ENCODE data around the gene PRR12.

The PRR12 gene

DNA sequence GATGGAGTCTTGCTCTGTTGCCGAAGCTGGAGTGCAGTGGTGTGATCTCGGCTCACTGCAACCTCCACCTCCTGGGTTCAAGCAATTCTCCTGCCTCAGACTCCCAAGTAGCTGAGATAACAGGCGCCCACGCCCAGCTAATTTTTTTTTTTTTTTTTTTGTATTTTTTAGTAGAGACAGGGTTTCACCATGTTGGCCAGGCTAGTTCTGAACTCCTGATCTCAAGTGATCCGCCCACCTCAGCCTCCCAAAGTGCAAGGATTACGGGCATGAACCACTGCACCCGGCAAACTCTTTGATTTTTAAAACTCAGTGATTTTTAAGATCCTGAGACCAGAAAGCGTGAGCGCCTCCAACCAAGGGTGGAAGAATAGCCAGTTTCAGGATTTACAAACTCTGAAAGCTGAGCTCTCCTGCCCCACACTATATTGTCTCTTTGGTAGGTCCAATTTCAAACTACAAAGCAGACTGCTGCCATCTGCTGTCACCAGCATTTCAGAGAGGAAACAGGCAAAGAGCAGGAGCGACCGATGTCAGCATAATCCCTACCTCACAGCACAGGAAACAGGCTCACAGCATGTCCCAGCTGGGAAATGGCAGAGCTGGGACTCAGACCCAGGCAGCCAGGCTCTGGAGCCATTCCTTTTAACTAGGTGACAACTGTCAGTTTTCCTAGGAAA lies 19.8 kb upstream of the PRR12 start:
- H3K9me3 ChIP-seq (ENCODE audit: control insufficient read depth, insufficient read depth, low read length): no peaks in the 10 kb centered on the region
- no peaks in the 10 kb centered on the region for H3K36me3 ChIP-seq (ENCODE audit: insufficient read depth, low read length)
- H3K9ac ChIP-seq (ENCODE audit: low read depth, low read length): no peak overlapping the region
- peaks cover 11% of the 10 kb centered on the region for H3K4me1 ChIP-seq (ENCODE audit: insufficient read depth, low read length)

- peaks cover 11% of the 10 kb centered on the region for H3K4me1 ChIP-seq (ENCODE audit: insufficient read depth, low read length)
- H3K9ac ChIP-seq (ENCODE audit: low read depth, low read length): no peak overlapping the region
- H3K9me3 ChIP-seq (ENCODE audit: control insufficient read depth, insufficient read depth, low read length): no peaks in the 10 kb centered on the region
Measured at GRCh38 chr19:49573009-49573408, 18.0 kb upstream of the PRR12 start.

DNA sequence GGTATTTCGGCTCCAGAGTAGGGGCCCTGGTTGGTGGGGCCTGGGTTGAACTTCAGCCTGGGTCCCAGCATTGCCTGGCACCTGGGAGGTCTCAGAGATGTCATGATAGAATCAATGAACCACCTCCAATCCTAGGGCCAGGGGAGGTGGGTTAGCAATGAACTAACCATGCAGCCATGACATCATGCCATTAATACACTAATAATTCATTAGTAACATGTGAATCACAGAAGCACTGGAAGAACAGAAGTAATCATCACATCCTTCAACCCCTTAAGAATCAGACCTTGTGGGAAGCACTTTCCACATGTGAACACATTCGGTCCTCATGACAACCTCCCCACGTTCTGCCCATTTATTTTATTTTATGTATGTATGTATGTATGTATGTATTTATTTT lies 17.6 kb upstream of the PRR12 start:
- Histone ChIP-seq H3K36me3 (ENCODE audit: insufficient read depth, low read length) (no peaks in the 10 kb centered on the region), H3K4me1 (ENCODE audit: insufficient read depth, low read length) (peaks cover 11% of the 10 kb centered on the region), H3K9me3 (ENCODE audit: control insufficient read depth, insufficient read depth, low read length) (no peaks in the 10 kb centered on the region), H3K9ac (ENCODE audit: low read depth, low read length) (no peak overlapping the region)

More at GRCh38 chr19:49573009-49573408, 18.0 kb upstream of the PRR12 start:
- no peaks in the 10 kb centered on the region for H3K36me3 ChIP-seq (ENCODE audit: insufficient read depth, low read length)

DNA sequence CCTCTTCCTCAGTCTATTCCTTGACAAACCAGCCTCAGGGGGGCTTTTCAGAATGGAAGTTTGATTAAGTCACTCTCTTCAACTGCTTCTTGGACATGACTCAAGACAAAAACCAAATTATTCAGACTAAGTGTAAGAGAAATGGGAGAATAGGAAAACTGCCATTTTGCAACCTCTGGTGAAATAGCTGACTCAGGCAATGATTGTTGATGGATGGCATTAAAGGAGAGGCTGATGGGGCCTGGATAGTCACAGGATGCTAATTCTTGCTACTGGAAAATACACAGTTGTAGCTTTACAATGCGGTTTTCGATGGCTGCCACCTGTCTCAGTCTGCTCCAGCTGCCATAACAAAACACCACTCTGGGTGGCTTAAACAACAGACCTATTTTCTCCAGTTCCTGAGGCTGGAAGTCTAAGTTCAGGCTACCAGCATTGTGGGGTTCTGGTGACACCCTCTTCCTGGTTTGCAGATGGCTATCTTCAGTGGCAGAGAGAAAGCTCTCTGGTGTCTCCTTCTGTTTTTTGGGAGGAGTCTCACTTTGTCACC lies 16.7 kb upstream of the PRR12 start:
- no peak overlapping the region for H3K9ac ChIP-seq (ENCODE audit: low read depth, low read length)
- peaks cover 11% of the 10 kb centered on the region for H3K4me1 ChIP-seq (ENCODE audit: insufficient read depth, low read length)
- no peaks in the 10 kb centered on the region for H3K9me3 ChIP-seq (ENCODE audit: control insufficient read depth, insufficient read depth, low read length)
- H3K36me3 ChIP-seq (ENCODE audit: insufficient read depth, low read length): no peaks in the 10 kb centered on the region

DNA sequence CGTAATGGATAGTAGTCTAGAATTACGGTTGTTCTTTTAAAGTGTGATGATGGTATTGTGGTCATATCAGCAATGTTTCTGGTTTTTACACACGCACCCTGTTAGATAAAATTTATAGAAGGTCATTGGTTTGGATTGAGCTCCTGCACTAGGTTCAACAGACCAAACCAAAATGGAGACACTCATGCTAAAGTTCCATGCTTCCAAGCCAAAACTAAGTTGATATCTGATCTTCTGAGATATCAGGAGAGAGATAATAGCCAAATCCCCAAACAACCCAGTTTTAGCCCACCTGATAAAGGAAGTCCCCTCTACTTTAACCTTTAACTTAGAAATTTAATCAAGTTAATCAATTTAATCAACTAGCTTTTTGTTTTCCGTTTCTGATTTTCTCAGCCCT lies 11.8 kb upstream of the PRR12 start:
- Histone ChIP-seq H3K36me3 (ENCODE audit: insufficient read depth, low read length) (no peaks in the 10 kb centered on the region), H3K9ac (ENCODE audit: low read depth, low read length) (peak overlapping the region; percentile 86), H3K4me1 (ENCODE audit: insufficient read depth, low read length) (no peaks in the 10 kb centered on the region), H3K9me3 (ENCODE audit: control insufficient read depth, insufficient read depth, low read length) (no peaks in the 10 kb centered on the region)

- Histone ChIP-seq H3K36me3 (ENCODE audit: insufficient read depth, low read length) (no peaks in the 10 kb centered on the region), H3K4me1 (ENCODE audit: insufficient read depth, low read length) (no peaks in the 10 kb centered on the region; the same call in 1 of the 2 replicates), H3K9me3 (ENCODE audit: control insufficient read depth, insufficient read depth, low read length) (no peaks in the 10 kb centered on the region), H3K9ac (ENCODE audit: low read depth, low read length) (peak overlapping the region; percentile 86)
Measured at GRCh38 chr19:49579947-49580263, 11.1 kb upstream of the PRR12 start.

DNA sequence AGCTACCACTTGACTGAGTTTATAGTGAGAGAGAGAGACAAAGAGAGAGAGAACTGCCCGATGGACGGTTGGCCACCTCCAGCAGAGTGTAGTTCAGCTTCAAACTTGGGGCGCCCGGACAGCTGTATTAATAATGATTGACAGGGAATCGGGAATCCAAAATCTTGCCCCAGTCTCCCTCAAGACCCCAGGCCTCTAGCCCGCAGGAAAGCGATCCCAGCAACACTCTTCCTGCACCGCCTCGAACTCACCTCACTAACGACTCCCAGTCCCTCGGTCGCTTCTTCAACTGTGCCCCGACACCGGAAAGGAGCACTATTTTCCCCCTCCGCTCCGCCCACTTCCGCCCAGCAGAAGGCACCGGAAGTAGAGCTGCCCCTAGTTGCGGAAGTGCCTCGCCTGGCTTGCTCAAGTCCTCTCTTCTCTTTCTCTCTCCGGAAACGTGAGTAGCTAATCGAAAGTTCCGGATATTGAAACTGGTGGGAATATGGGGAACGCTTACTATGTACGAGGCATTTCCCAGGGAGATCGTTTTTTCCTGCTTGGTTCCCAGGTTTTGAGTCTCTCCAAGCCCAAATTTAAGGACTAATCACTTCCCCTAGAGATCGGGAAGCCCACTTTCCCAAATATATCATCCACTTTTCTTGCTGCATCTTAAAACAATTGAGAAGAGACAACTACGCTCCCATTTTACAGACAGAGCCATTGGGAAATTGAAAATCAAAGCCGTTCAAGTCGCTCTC lies 10.5 kb upstream of the PRR12 start, which contains the start of gene NOSIP:
Gene NOSIP (minus strand): TSS at position 293 of the 743 bp plus-strand sequence. CDS start 19,865 bp downstream, outside the sequence.
- H3K9me3 ChIP-seq (ENCODE audit: control insufficient read depth, insufficient read depth, low read length): no peaks in the 10 kb centered on the region
- no peaks in the 10 kb centered on the region; the same call in 1 of the 2 replicates for H3K4me1 ChIP-seq (ENCODE audit: insufficient read depth, low read length)
- H3K36me3 ChIP-seq (ENCODE audit: insufficient read depth, low read length): no peaks in the 10 kb centered on the region
- peak within 1 kb of the TSS; percentile 86 for H3K9ac ChIP-seq (ENCODE audit: low read depth, low read length)

DNA sequence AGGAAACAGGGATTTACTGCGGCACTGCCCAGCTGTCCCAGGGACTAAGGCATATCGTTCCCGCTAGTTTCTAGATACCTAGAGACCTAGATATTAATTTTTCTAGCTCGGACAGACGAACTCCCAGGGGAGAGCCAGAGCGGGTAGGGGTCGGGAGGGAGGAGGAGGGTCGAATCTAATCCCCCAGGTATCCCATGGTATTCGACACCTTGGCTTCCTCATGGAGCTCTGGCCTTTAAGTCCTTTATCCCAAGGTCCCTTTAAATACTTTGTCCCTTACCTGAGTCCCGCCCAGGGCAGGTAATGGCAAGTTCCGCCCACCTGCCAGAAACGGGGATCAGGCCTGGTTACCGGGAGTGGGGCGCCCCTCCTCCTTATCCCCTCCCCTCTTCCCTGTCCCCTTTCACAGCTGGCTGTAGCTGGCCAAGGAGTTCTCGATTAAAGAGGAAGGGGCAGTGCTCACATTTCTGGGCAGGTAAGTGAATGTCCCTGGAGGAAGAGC lies 9.9 kb upstream of the PRR12 start, which contains the start of gene PRRG2:
Gene PRRG2 (plus strand): TSS at position 310 of the 502 bp plus-strand sequence. CDS start 1,904 bp downstream, outside the sequence.
- H3K4me1 ChIP-seq (ENCODE audit: insufficient read depth, low read length): no peaks in the 10 kb centered on the region; the same call in 1 of the 2 replicates
- H3K9ac ChIP-seq (ENCODE audit: low read depth, low read length): peak within 1 kb of the TSS; percentile 86
- no peaks in the 10 kb centered on the region for H3K36me3 ChIP-seq (ENCODE audit: insufficient read depth, low read length)

GRCh38 chr19:49583239-49583638 lies 7.7 kb upstream of the PRR12 start:
- Histone ChIP-seq H3K9ac (ENCODE audit: low read depth, low read length) (no peak overlapping the region), H3K4me1 (ENCODE audit: insufficient read depth, low read length) (no peaks in the 10 kb centered on the region; the same call in 1 of the 2 replicates), H3K9me3 (ENCODE audit: control insufficient read depth, insufficient read depth, low read length) (no peaks in the 10 kb centered on the region), H3K36me3 (ENCODE audit: insufficient read depth, low read length) (no peaks in the 10 kb centered on the region)

More for the DNA sequence above, 9.9 kb upstream of the PRR12 start, which contains the start of gene PRRG2:
- no peaks in the 10 kb centered on the region for H3K9me3 ChIP-seq (ENCODE audit: control insufficient read depth, insufficient read depth, low read length)

DNA sequence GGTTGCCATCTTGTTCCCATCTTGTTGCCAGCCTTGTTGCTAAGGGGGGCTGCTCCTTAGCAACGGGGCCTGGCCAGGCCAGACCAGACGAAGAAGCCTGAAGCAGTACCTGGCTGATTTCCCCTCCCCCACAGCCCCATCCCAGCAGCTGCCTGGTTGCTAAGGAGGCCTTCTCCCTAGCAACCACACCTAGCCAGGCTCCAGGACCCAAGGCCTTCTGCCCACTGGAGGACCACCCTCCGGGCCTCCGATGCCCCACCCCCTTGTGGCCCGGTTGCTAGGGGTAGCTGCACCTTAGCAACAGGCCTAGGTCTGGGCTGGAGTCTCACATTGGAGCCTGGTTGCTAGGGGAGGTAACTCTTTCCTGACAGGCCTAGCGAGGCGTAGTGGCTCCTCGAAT lies 6.0 kb upstream of the PRR12 start:
- Histone ChIP-seq H3K4me1 (ENCODE audit: insufficient read depth, low read length) (peaks cover 3% of the 10 kb centered on the region; the same call in 1 of the 2 replicates), H3K9ac (ENCODE audit: low read depth, low read length) (no peak overlapping the region), H3K9me3 (ENCODE audit: control insufficient read depth, insufficient read depth, low read length) (no peaks in the 10 kb centered on the region), H3K36me3 (ENCODE audit: insufficient read depth, low read length) (no peaks in the 10 kb centered on the region)

DNA sequence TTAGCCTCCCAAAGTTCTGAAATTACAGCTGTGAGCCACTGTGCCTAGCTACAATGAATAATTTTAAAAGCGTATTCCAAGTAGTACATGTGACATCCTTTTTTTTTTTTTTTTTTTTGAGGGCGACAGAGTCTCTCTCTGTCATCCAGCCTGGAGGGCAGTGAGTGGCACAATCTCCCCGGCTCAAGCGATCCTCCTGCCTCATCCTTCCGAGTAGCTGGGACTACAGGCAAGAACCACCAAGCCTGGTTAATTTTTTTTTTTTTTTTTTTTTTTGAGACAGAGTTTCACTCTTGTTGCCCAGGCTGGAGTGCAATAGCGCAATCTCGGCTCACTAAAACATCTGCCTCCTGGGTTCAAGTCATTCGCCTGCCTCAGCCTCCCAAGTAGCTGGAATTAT lies 3.8 kb upstream of the PRR12 start:
- Histone ChIP-seq H3K36me3 (ENCODE audit: insufficient read depth, low read length) (no peaks in the 10 kb centered on the region), H3K9me3 (ENCODE audit: control insufficient read depth, insufficient read depth, low read length) (no peaks in the 10 kb centered on the region), H3K9ac (ENCODE audit: low read depth, low read length) (no peak overlapping the region), H3K4me1 (ENCODE audit: insufficient read depth, low read length) (peaks cover 3% of the 10 kb centered on the region; the same call in 1 of the 2 replicates)

GRCh38 chr19:49588365-49589122 lies 2.4 kb upstream of the PRR12 start:
- Histone ChIP-seq H3K4me1 (ENCODE audit: insufficient read depth, low read length) (peaks cover 3% of the 10 kb centered on the region; the same call in 1 of the 2 replicates), H3K36me3 (ENCODE audit: insufficient read depth, low read length) (no peaks in the 10 kb centered on the region), H3K9me3 (ENCODE audit: control insufficient read depth, insufficient read depth, low read length) (no peaks in the 10 kb centered on the region), H3K9ac (ENCODE audit: low read depth, low read length) (no peak overlapping the region)

- Histone ChIP-seq H3K4me1 (ENCODE audit: insufficient read depth, low read length) (peaks cover 7% of the 10 kb centered on the region; the same call in 1 of the 2 replicates), H3K9ac (ENCODE audit: low read depth, low read length) (no peak overlapping the region), H3K36me3 (ENCODE audit: insufficient read depth, low read length) (no peaks in the 10 kb centered on the region), H3K9me3 (ENCODE audit: control insufficient read depth, insufficient read depth, low read length) (no peaks in the 10 kb centered on the region)
Measured at GRCh38 chr19:49589502-49589905, 1.5 kb upstream of the PRR12 start.

Data from ES-I3 (cell line).